Measurements from ENCODE around the gene NT5DC4.

- no peak for TF ChIP-seq POLR2A (IDR thresholded peaks at IDR 0.05; ENCODE audit: low read depth)
- no peak for TF ChIP-seq CTCF (IDR thresholded peaks at IDR 0.05)
- no peak for TF ChIP-seq EP300 (IDR thresholded peaks at IDR 0.05)
- TF ChIP-seq POLR2AphosphoS5 (IDR thresholded peaks at IDR 0.05) = no peak
Measured at GRCh38 chr2:112713926-112714325, 6.9 kb upstream of the NT5DC4 start.
